K562 (cell line): ENCODE results near the gene OPHN1. TPM values are rescaled to one million over a fixed set of nuclear protein-coding genes. Genes with fewer than 3 reads are reported as not detected.

Source experiments
- CCAR2 ChIP-seq: fragments of 200-400 bp; formaldehyde crosslinking; IDR thresholded peaks from 2 replicates; pipeline ENCODE4 v1.6.1; 2017; ENCODE audit warnings: mild to moderate bottlenecking, low read depth, low read length
- EP300 ChIP-seq: IDR thresholded peaks from 2 replicates; pipeline ENCODE4 v1.6.1; 2012; ENCODE audit warnings: low read length, improper control_type of control experiment
- GTF2F1 ChIP-seq: IDR thresholded peaks from 2 replicates; pipeline ENCODE4 v1.6.1; 2011; ENCODE audit warnings: low read depth, low read length, improper control_type of control experiment
- HNRNPK ChIP-seq: fragments of 200-400 bp; formaldehyde crosslinking; IDR thresholded peaks from one replicate; pipeline ENCODE4 v1.6.1; 2018; ENCODE audit warnings: mild to moderate bottlenecking, low read depth, low read length; ENCODE audit not compliant: poor library complexity, severe bottlenecking
- NEUROD1 ChIP-seq: fragments of 150-350 bp; IDR thresholded peaks from 2 replicates; pipeline ENCODE4 v1.6.1; 2014; ENCODE audit warnings: borderline replicate concordance, low read length, low read depth; ENCODE audit not compliant: partially characterized antibody
- NFE2 ChIP-seq: IDR thresholded peaks from 2 replicates; pipeline ENCODE4 v1.6.1; 2014; ENCODE audit warnings: antibody characterized with exemption, low read depth
- PRDM10 ChIP-seq: fragments of 450-650 bp; IDR thresholded peaks from 2 replicates; pipeline ENCODE4 v1.6.1; 2018; ENCODE audit not compliant: partially characterized antibody
- SOX6 ChIP-seq: fragments of 450-650 bp; IDR thresholded peaks from 2 replicates; pipeline ENCODE4 v1.6.1; 2014; ENCODE audit warnings: mild to moderate bottlenecking
- TFAM ChIP-seq: fragments of 250-450 bp; sonication (Bioruptor Pico); conservative IDR thresholded peaks from 2 replicates; pipeline ENCODE4 v1.5.0; 2021; ENCODE audit warnings: mild to moderate bottlenecking, moderate library complexity
- polyA plus RNA-seq, 8 experiments: library from polyadenylated mRNA; depleted of rRNA in 4 of 8; stranded (reverse) in 5 of 8; unstranded in 3 of 8; fragments of >200 nt; fragmentation: Nextera tagmentation in 2 of 8; fragmentation: Illumina TruSeq in 1 of 8; extraction: Ambion mirVana in 2 of 8; extraction: Trizol in 1 of 8; gene quantifications; 2 replicates each; pipeline versions ENCODE4 v1.2.1 to v1.2.3, GENCODE V29; 2011 to 2014; ENCODE audit warnings: inconsistent platforms in 1 of 8, missing spikeins in 1 of 8
- total RNA-seq, 7 experiments: library from RNA; depleted of rRNA in 6 of 7; stranded (reverse); fragments of >200 nt in 6 of 7; fragmentation: Illumina TruSeq in 2 of 7; extraction: Trizol in 2 of 7; gene quantifications; 2 replicates each; pipeline versions ENCODE4 v1.2.1 to v1.2.3, GENCODE V29; 2011 to 2021; ENCODE audit warnings: low replicate concordance in 1 of 7
- TF ChIP-seq, protein P1 (sequence below): sonication (generic); formaldehyde crosslinking; IDR thresholded peaks from 2 replicates; pipeline ENCODE4 v1.8.1; 2023; ENCODE audit warnings: mild to moderate bottlenecking, missing genetic modification reagents
- TF ChIP-seq, protein P2 (sequence below): fragments of 450-650 bp; IDR thresholded peaks from 2 replicates; pipeline ENCODE4 v1.6.1; 2014; ENCODE audit warnings: low read depth, mild to moderate bottlenecking, moderate library complexity, borderline replicate concordance
- TF ChIP-seq, protein P3 (sequence below): sonication (generic); formaldehyde crosslinking; IDR thresholded peaks from 2 replicates; pipeline ENCODE4 v1.8.1; 2022; ENCODE audit warnings: missing genetic modification reagents

OPHN1 gene
- total and polyA plus RNA-seq, 9 of the 15 experiments (the other 6 are each of a cell fraction or from before 2014, with no cell fraction given): 0.28 to 1.8 (median 1.0) TPM

GRCh38 chrX:68438575-68438974 lies 5.3 kb upstream of the OPHN1 start (continued):
- peak; percentile 66 for TF ChIP-seq EP300
- TF ChIP-seq SOX6: 0 out of 2 replicates have a peak, but pooled peaks have one; percentile 25
- TF ChIP-seq NEUROD1: peak; percentile 35
- no peak for TF ChIP-seq HNRNPK
- TF ChIP-seq, protein P1, sequence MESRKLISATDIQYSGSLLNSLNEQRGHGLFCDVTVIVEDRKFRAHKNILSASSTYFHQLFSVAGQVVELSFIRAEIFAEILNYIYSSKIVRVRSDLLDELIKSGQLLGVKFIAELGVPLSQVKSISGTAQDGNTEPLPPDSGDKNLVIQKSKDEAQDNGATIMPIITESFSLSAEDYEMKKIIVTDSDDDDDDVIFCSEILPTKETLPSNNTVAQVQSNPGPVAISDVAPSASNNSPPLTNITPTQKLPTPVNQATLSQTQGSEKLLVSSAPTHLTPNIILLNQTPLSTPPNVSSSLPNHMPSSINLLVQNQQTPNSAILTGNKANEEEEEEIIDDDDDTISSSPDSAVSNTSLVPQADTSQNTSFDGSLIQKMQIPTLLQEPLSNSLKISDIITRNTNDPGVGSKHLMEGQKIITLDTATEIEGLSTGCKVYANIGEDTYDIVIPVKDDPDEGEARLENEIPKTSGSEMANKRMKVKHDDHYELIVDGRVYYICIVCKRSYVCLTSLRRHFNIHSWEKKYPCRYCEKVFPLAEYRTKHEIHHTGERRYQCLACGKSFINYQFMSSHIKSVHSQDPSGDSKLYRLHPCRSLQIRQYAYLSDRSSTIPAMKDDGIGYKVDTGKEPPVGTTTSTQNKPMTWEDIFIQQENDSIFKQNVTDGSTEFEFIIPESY: no peak
- TF ChIP-seq, protein P2, sequence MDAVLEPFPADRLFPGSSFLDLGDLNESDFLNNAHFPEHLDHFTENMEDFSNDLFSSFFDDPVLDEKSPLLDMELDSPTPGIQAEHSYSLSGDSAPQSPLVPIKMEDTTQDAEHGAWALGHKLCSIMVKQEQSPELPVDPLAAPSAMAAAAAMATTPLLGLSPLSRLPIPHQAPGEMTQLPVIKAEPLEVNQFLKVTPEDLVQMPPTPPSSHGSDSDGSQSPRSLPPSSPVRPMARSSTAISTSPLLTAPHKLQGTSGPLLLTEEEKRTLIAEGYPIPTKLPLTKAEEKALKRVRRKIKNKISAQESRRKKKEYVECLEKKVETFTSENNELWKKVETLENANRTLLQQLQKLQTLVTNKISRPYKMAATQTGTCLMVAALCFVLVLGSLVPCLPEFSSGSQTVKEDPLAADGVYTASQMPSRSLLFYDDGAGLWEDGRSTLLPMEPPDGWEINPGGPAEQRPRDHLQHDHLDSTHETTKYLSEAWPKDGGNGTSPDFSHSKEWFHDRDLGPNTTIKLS: no peak
- no peak for TF ChIP-seq NFE2
- TF ChIP-seq, protein P3, sequence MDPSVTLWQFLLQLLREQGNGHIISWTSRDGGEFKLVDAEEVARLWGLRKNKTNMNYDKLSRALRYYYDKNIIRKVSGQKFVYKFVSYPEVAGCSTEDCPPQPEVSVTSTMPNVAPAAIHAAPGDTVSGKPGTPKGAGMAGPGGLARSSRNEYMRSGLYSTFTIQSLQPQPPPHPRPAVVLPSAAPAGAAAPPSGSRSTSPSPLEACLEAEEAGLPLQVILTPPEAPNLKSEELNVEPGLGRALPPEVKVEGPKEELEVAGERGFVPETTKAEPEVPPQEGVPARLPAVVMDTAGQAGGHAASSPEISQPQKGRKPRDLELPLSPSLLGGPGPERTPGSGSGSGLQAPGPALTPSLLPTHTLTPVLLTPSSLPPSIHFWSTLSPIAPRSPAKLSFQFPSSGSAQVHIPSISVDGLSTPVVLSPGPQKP: no peak
- TF ChIP-seq CCAR2: no peak
- TF ChIP-seq PRDM10: peak; percentile 16
- TF ChIP-seq GTF2F1: no peak
- no peak for TF ChIP-seq TFAM (CRISPR knock-in tag)
